ENCODE results near the gene PPEF1.

- TF ChIP-seq CEBPB (IDR thresholded peaks at IDR 0.05) (no peak), YY1 (IDR thresholded peaks at IDR 0.05; ENCODE audit: low read depth) (no peak), REST (IDR thresholded peaks at IDR 0.05; ENCODE audit: low read depth) (no peak), TAF1 (IDR thresholded peaks at IDR 0.05; ENCODE audit: low read depth) (no peak), MAX (IDR thresholded peaks at IDR 0.05) (no peak), USF1 (IDR thresholded peaks at IDR 0.05) (no peak), CREB1 (IDR thresholded peaks at IDR 0.05; ENCODE audit: low read depth) (no peak), NFIC (IDR thresholded peaks at IDR 0.05) (no peak), TEAD4 (IDR thresholded peaks at IDR 0.05) (no peak), RAD21 (IDR thresholded peaks at IDR 0.05; ENCODE audit: low read depth) (no peak), ZBTB7A (IDR thresholded peaks at IDR 0.05; ENCODE audit: low read depth) (no peak), EP300 (IDR thresholded peaks at IDR 0.05; ENCODE audit: borderline replicate concordance) (no peak), EGR1 (IDR thresholded peaks at IDR 0.05) (no peak), FOXM1 (IDR thresholded peaks at IDR 0.05; ENCODE audit: borderline replicate concordance, low read depth) (no peak)
Observed at GRCh38 chrX:18682979-18683387, 24.5 kb upstream of the PPEF1 start.

Data from Ishikawa (cell line).